ENCODE measurements around the gene FZD8.
"Not testable (repeated sequence)": the region's sequence is repeated elsewhere in the genome, so short reads cannot be mapped to it uniquely, and the experiment has no call there.

The FZD8 gene

DNA sequence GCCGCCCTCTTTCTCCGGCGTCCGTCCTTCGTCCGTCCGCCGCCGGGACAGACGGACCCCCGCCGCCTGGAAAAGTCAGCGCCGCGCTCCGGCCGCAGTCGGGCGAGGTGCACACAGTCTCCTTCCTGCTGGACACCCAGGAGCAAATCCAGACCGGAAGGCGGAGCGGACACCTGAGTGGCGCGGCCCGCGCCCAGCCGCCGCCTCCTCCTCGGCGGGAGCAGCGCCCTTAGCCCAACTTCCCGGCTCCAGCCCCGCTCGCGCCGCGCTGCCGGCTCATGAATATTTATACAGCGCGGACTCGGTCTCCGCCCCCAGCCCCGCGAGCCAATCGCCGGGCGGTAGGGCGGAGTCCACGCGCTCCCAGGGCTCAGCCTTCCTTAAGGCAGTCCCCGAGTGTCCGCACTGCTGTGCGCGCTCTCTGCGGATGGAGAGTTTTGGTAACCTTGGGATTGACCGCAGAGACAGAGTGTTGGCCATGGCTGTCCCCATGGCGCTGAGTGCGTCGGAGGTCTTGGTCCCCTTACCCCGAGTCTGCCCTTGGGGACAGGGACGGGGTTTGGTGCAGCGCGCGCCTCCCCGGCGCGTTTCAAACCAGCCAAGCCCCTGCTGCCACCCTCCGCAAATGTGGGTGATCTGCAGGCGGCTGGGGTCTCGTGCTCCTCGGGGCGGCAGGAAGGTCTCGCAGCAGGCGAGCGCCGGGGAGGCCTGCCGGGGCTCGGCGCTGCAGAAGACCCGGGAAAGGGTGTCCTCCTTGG, at the start of gene FZD8:
FZD8 (minus strand) TSS at position 262 of the 758 bp plus-strand sequence. CDS start 867 bp downstream, outside the sequence.
- DNase-seq (ENCODE audit: low read depth in 3 of 3, low spot score in 1 of 3) = peak in 2 of 3 donors; percentile 34 to 58

- no peak for DNase-seq (ENCODE audit: low read depth in 3 of 3, low spot score in 1 of 3)
Measured at GRCh38 chr10:35691522-35692236, 49.6 kb upstream of the FZD8 start.

- DNase-seq (ENCODE audit: low read depth in 3 of 3, low spot score in 1 of 3) = no peak
Measured at GRCh38 chr10:35690534-35690933, 48.4 kb upstream of the FZD8 start.

- not testable (repeated sequence) for DNase-seq (ENCODE audit: low read depth in 3 of 3, low spot score in 1 of 3)
Measured at GRCh38 chr10:35685858-35686257, 43.8 kb upstream of the FZD8 start.

DNA sequence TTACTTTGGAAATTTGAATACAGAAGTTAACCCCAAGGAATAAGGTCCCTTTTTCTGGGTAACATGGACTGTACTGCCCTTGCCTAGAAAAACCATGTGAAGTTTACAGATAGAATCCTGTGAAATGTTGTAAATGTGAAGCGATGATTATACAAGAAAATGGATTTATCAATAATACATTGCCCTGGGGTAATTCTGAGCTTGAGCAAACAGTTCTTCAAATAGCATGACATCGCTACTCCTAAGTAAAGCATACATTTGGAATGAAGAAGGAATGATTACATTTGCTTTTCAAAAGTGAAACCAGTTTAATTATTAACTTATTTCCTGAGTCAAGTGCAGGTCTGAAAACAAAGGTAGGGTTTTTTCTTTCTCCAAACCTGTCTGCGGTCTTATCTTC, 43.3 kb upstream of the FZD8 start:
- no peak for DNase-seq (ENCODE audit: low read depth in 3 of 3, low spot score in 1 of 3)

GRCh38 chr10:35684586-35684985, 42.5 kb upstream of the FZD8 start:
- no peak for DNase-seq (ENCODE audit: low read depth in 3 of 3, low spot score in 1 of 3)

- no peak for DNase-seq (ENCODE audit: low read depth in 3 of 3, low spot score in 1 of 3)
Measured at GRCh38 chr10:35675846-35676245, 33.8 kb upstream of the FZD8 start.

GRCh38 chr10:35674843-35675242, 32.7 kb upstream of the FZD8 start:
- DNase-seq (ENCODE audit: low read depth in 3 of 3, low spot score in 1 of 3) = no peak

GRCh38 chr10:35668865-35669650, 27.0 kb upstream of the FZD8 start:
- DNase-seq (ENCODE audit: low read depth in 3 of 3, low spot score in 1 of 3) = no peak

GRCh38 chr10:35667971-35668370, 25.9 kb upstream of the FZD8 start:
- DNase-seq (ENCODE audit: low read depth in 3 of 3, low spot score in 1 of 3) = no peak

DNA sequence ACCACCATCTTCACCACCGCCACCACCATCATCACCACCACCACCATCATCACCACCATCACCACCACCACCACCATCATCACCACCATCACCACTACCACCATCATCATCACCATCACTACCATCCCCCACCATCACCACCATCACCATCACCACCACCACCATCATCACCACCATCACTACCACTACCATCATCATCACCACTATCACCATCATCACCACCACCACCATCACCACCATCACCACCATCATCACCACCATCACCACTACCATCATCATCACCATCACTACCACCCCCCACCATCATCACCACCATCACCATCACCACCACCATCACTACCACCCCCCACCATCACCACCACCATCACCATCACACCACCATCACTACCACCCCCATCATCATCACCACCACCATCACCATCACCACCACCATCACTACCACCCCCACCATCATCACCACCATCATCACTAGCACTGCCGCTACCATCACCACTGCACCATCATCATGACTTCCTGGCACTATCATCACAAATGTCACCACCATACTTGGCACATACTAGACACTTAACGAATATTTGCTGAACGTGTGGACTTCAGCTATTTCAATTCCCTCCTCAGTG, 25.3 kb upstream of the FZD8 start:
- DNase-seq (ENCODE audit: low read depth in 3 of 3, low spot score in 1 of 3) = no peak

DNA sequence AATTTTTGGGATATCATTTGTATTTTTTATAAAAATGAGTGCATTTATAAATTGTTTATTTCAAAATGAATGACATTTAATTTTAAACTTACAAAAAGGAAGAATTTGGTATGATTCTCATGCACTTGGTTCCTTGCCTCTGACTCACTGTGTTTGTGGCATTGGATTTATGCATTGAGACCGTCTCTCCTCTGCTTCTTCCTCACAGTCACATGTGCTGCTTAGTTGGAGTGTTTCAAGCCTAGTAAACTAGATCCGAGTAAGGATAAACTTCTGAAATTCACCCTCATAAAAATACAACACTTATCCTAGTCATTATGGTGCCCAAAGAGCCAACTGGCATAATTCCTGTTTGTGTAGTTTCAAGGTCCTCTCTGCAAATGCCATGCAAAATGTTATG, 19.1 kb upstream of the FZD8 start:
- DNase-seq (ENCODE audit: low read depth in 3 of 3, low spot score in 1 of 3) = no peak

DNA sequence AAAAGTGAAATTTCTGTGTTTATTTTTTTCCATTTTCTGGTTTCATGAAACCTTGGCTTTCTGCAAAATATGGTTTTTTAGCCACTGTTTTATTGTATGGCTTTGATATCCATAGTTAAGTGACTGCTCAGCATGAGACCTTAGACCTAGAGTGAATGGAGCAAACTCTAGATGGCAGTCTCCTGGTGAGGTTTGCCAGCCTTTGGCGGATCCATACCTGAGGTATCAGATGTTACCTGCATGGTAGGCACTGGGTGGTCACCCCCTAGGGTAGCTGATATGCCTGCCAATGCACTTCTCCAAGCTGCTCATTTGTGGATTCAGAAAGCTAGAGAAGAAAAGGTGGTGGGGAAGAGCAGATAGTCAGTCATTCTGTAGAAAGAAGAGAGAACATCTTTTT, 17.4 kb upstream of the FZD8 start:
- no peak for DNase-seq (ENCODE audit: low read depth in 3 of 3, low spot score in 1 of 3)

DNA sequence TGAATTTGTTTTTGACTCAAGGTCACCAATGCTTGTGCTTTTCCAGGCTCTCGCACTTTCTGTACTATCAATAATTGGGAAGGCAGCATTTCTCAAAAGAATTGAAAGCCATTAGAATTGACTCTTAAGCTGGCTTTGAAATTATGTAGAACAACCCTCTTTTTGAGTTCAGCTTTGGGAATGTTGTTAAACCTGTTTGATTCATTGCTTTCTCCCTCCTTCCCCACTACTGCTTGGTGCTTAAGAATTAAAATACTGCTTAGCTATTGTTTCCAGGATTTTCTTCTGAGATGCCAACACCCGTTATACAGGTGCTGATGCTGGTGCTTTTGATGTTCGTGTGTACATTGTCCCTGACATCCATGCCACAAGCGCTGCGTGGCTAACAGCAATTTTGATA, 15.5 kb upstream of the FZD8 start:
- DNase-seq (ENCODE audit: low read depth in 3 of 3, low spot score in 1 of 3) = no peak

GRCh38 chr10:35652824-35653223, 10.7 kb upstream of the FZD8 start:
- no peak for DNase-seq (ENCODE audit: low read depth in 3 of 3, low spot score in 1 of 3)

DNA sequence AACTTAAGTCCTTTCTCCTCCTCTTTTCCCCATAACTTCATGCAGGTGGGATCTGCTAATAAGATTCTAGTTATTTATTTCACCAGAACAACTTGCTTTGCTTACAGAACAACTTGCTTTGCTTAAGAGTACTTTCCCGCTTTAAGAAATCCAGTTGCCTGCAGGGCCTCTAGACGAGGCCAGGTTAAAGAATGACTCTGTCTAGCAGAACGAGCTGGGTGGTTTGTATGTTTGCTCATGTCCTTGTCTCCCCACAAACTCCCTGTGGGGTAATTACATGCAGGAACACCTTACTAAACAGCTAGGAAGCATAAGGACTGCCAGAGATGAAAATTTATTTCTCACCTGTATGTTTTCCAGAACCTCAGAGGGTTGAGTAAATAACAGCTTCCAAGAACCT, 8.8 kb upstream of the FZD8 start:
- no peak for DNase-seq (ENCODE audit: low read depth in 3 of 3, low spot score in 1 of 3)

GRCh38 chr10:35644050-35644950, 2.2 kb upstream of the FZD8 start:
- no peak for DNase-seq (ENCODE audit: low read depth in 3 of 3, low spot score in 1 of 3)

DNA sequence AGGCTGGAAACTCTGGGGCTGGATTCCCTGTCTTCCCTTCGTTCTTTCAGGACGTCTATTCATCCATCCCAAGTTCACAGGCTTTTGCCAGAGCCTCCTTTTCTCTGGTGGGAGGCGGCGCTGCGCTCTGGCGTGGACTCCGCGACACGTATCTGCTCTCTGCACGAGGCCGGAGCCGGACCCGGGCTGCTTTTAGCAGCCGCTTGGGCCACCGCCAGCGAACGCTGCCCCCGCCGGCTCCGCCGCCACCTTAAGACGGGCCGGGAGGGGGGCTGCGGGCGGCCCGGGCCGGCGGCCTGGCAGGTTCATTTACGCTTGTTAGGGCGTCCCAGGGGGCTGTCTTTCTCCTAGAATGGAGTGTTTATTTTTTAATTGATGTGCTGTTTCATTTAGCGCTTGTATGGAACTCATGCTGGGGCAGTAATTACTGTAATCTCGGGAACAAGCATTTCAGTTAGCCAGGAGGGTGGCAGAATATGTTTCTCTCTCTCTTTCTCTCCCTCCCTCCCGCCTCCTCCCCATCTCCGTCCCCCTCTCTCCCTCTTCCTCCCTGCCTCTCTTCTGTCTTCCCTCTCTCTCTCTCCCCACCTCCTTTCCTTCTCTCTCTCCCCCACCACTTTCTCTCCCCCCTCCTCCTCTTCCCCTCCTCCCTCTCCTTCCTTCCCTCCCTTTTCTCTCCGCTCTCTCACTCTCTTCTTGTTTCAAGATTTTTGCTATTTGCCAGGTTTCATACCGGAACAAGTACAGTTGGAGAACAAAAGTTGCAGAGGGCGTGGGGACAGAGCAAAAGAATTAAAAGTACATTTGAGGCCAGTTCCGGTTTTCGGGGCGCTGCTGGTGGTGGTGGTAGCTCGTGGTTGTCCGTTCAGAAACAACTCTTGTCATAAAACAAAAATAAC, 1.3 kb upstream of the FZD8 start:
- no peak for DNase-seq (ENCODE audit: low read depth in 3 of 3, low spot score in 1 of 3)

- DNase-seq (ENCODE audit: low read depth in 3 of 3, low spot score in 1 of 3) = no peak
Measured at GRCh38 chr10:35642793-35643114, 658 bp upstream of the FZD8 start.

DNA sequence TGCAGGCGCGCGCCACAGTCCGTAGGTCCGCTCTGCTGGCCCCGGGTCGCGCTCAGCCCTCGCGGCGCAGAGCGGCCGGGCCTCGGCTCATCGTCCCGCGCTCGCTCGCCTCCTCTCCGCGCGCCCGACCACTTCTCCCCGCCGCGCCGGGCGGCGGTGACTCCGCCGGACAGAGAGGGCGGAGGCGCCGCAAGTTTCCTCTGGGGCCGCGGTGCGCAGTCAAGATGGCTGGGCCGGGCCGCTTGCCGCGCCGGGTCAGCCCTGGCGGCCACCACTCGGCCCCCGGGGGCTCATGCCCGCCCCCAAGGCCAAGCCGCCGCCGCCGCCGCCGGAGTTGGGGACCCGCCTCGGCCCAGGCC, 441 bp downstream of the FZD8 start:
- DNase-seq (ENCODE audit: low read depth in 3 of 3, low spot score in 1 of 3) = no peak

Data from stimulated activated CD4-positive, alpha-beta T cell treated with anti-CD3 and anti-CD28 coated beads, TNF-alpha, amount 100 ng/mL, for 1 hour (primary cell).